ENCODE measurements around the gene CST9. TPM values are rescaled to one million over a fixed set of nuclear protein-coding genes. Genes with fewer than 3 reads are reported as not detected.

The CST9 gene
- total RNA-seq, 1 experiment from 2014 or later = not detected

GRCh38 chr20:23626040-23626620, 20.4 kb upstream of the CST9 start:
- Histone ChIP-seq H3K27me3 (ENCODE audit: control insufficient read depth, insufficient read depth, low read length) (no peaks in the 10 kb centered on the region), H3K9me3 (ENCODE audit: control insufficient read depth, insufficient read depth, low read depth, low read length) (no peaks in the 10 kb centered on the region), H3K36me3 (ENCODE audit: control insufficient read depth, insufficient read depth, low read length) (no peaks in the 10 kb centered on the region), H3K27ac (ENCODE audit: low read length) (no peak overlapping the region), H3K4me3 (ENCODE audit: low read depth in 2 of 2, low read length in 2 of 2) (no peak overlapping the region), H3K4me1 (ENCODE audit: control insufficient read depth, insufficient read depth, low read length) (no peaks in the 10 kb centered on the region)
- ATAC-seq (no peak), DNase-seq (ENCODE audit: low read depth, low spot score) (no peak)
- POLR2A ChIA-PET = no interaction called here
- in situ Hi-C loops (cut with HindIII; ENCODE audit: low pct_unique_long_range_greater_than_20kb, low sequenced_read_pairs) (no loop called here), intact Hi-C loops (cut with micrococcal nuclease; ENCODE audit: unreplicated experiment) (no loop called here)
- BruUV-seq (replicated peaks) = no TSS peak
- CTCF ChIA-PET = no interaction called here
- TF ChIP-seq REST (IDR thresholded peaks at IDR 0.05; ENCODE audit: insufficient read depth in 1 of 2, low read depth in 2 of 2, low read length in 1 of 2) (no peak), POLR2AphosphoS5 (IDR thresholded peaks at IDR 0.05; ENCODE audit: low read depth, low read length) (no peak), SIN3A (IDR thresholded peaks at IDR 0.05; ENCODE audit: borderline replicate concordance, insufficient read depth, low read depth, low read length) (no peak), CTCF (IDR thresholded peaks at IDR 0.05) (no peak), TCF7L2 (IDR thresholded peaks at IDR 0.05; ENCODE audit: low read depth, low read length) (no peak)

GRCh38 chr20:23625236-23625964, 19.7 kb upstream of the CST9 start:
- DNase-seq (ENCODE audit: low read depth, low spot score) = no peak
- Histone ChIP-seq H3K4me1 (ENCODE audit: control insufficient read depth, insufficient read depth, low read length) (no peaks in the 10 kb centered on the region), H3K27me3 (ENCODE audit: control insufficient read depth, insufficient read depth, low read length) (no peaks in the 10 kb centered on the region), H3K4me3 (ENCODE audit: low read depth in 2 of 2, low read length in 2 of 2) (no peak overlapping the region), H3K9me3 (ENCODE audit: control insufficient read depth, insufficient read depth, low read depth, low read length) (no peaks in the 10 kb centered on the region), H3K36me3 (ENCODE audit: control insufficient read depth, insufficient read depth, low read length) (no peaks in the 10 kb centered on the region), H3K27ac (ENCODE audit: low read length) (no peak overlapping the region)
- CTCF ChIA-PET = no interaction called here
- ATAC-seq = no peak
- POLR2A ChIA-PET = no interaction called here
- TF ChIP-seq POLR2AphosphoS5 (IDR thresholded peaks at IDR 0.05; ENCODE audit: low read depth, low read length) (no peak), REST (IDR thresholded peaks at IDR 0.05; ENCODE audit: insufficient read depth in 1 of 2, low read depth in 2 of 2, low read length in 1 of 2) (no peak), TCF7L2 (IDR thresholded peaks at IDR 0.05; ENCODE audit: low read depth, low read length) (no peak), CTCF (IDR thresholded peaks at IDR 0.05) (no peak), SIN3A (IDR thresholded peaks at IDR 0.05; ENCODE audit: borderline replicate concordance, insufficient read depth, low read depth, low read length) (no peak)
- intact Hi-C loops (cut with micrococcal nuclease; ENCODE audit: unreplicated experiment) = no loop called here
- no TSS peak for BruUV-seq (replicated peaks)
- in situ Hi-C loops (cut with HindIII; ENCODE audit: low pct_unique_long_range_greater_than_20kb, low sequenced_read_pairs) = no loop called here

Measured in Panc1 (cell line).